H1 (cell line): ENCODE measurements around the gene SELENOI. TPM values are rescaled to one million over a fixed set of nuclear protein-coding genes. Genes with fewer than 3 reads are reported as not detected.

Experiments used
- CTCF ChIA-PET: fragments of 300-600 bp; sonication (Branson Sonifier 250); formaldehyde crosslinking; loops from one replicate; lab custom pipeline; 2021; ENCODE audit not compliant: partially characterized antibody; lab: Charles Lee
- POLR2A ChIA-PET: fragments of 300-600 bp; sonication (Branson Sonifier 250); formaldehyde crosslinking; loops from one replicate; lab custom pipeline; 2021; ENCODE audit warnings: inconsistent platforms; ENCODE audit not compliant: partially characterized antibody; lab: Charles Lee
- DNase-seq, 2 experiments: peaks; one replicate each; pipeline versions ENCODE4 v3.0.0 to v3.0.0-alpha.2; 2010 to 2022; ENCODE audit warnings: low spot score in 2 of 2, low read depth in 1 of 2, mixed read lengths in 1 of 2
- FAIRE-seq: peaks from 2 replicates; lab custom pipeline; 2011; peaks lifted over from hg19 to GRCh38; lab: Jason Lieb, UNC
- H2AFZ ChIP-seq: 2 replicates; pipeline ENCODE4 v1.8.1; 2012; ENCODE audit warnings: low read length, inconsistent platforms
- H2AK5ac ChIP-seq: 2 replicates; pipeline ENCODE4 v1.6.1; 2013; ENCODE audit warnings: low read depth, low read length
- H2BK120ac ChIP-seq: replicated peaks from 2 replicates; pipeline ENCODE3; 2013; ENCODE audit warnings: low read depth, low read length, inconsistent platforms
- H2BK12ac ChIP-seq: 2 replicates; pipeline ENCODE4 v1.6.1; 2013; ENCODE audit warnings: low read depth, low read length
- H2BK15ac ChIP-seq: 2 replicates; pipeline ENCODE4 v1.6.1; 2013; ENCODE audit warnings: low read length
- H2BK20ac ChIP-seq: 2 replicates; pipeline ENCODE4 v1.6.1; 2013; ENCODE audit warnings: low read length
- H2BK5ac ChIP-seq: 2 replicates; pipeline ENCODE4 v1.6.1; 2013; ENCODE audit warnings: low read depth, low read length
- H3K14ac ChIP-seq: 2 replicates; pipeline ENCODE4 v1.6.1; 2013; ENCODE audit warnings: inconsistent platforms; ENCODE audit not compliant: insufficient read length
- H3K18ac ChIP-seq: 2 replicates; pipeline ENCODE4 v1.6.1; 2013; ENCODE audit warnings: low read length; ENCODE audit errors: extremely low read depth
- H3K23ac ChIP-seq: 2 replicates; pipeline ENCODE4 v1.6.1; 2013; ENCODE audit warnings: inconsistent platforms; ENCODE audit not compliant: insufficient read length
- H3K23me2 ChIP-seq: 2 replicates; pipeline ENCODE4 v1.6.1; 2013; ENCODE audit warnings: low read depth, low read length
- H3K27ac ChIP-seq: 2 replicates; pipeline ENCODE4 v1.6.1; 2011; ENCODE audit warnings: low read depth, low read length, inconsistent platforms
- H3K27me3 ChIP-seq, 4 experiments: replicated peaks in 1 of 4; 1 replicate in 1 of 4; 2 replicates in 3 of 4; pipeline versions ENCODE4 v1.6.1 to v1.8.1; 2011 to 2013; ENCODE audit warnings: low read length in 3 of 4, mild to moderate bottlenecking in 3 of 4, inconsistent platforms in 2 of 4, mixed read lengths in 2 of 4, moderate library complexity in 1 of 4; ENCODE audit not compliant: control insufficient read depth in 3 of 4, insufficient read depth in 3 of 4; ENCODE audit errors: extremely low read depth in 1 of 4
- H3K36me3 ChIP-seq, 4 experiments: 2 replicates each; pipeline versions ENCODE4 v1.6.1 to v1.8.1; 2011 to 2013; ENCODE audit warnings: mild to moderate bottlenecking in 4 of 4, low read length in 3 of 4, moderate library complexity in 2 of 4, control low read depth in 1 of 4, inconsistent platforms in 1 of 4; ENCODE audit not compliant: insufficient read depth in 4 of 4, control insufficient read depth in 2 of 4
- H3K4ac ChIP-seq: replicated peaks from 2 replicates; pipeline ENCODE3; 2013; ENCODE audit warnings: low read length, low read depth, mixed read lengths, inconsistent platforms; ENCODE audit not compliant: insufficient read length
- H3K4me1 ChIP-seq, 4 experiments: replicated peaks in 1 of 4; 1 replicate in 1 of 4; 2 replicates in 3 of 4; pipeline versions ENCODE4 v1.6.1 to v1.8.1; 2011 to 2013; ENCODE audit warnings: low read length in 3 of 4, inconsistent platforms in 2 of 4, mixed read lengths in 1 of 4; ENCODE audit not compliant: insufficient read depth in 4 of 4, control insufficient read depth in 3 of 4
- H3K4me2 ChIP-seq, 2 experiments: 2 replicates each; pipeline versions ENCODE4 v1.6.1 to v1.8.1; 2011 to 2013; ENCODE audit warnings: low read depth in 2 of 2, low read length in 2 of 2, control low read depth in 1 of 2, inconsistent platforms in 1 of 2, mild to moderate bottlenecking in 1 of 2; ENCODE audit not compliant: insufficient read depth in 1 of 2
- H3K4me3 ChIP-seq, 4 experiments: fragments of 200-600, 300-600 bp in 1 of 4; sonication (generic), shearing (Covaris generic), sonication (Bioruptor Twin) in 1 of 4; 2 replicates each; pipeline versions ENCODE4 v1.5.1 to v1.8.1; 2011 to 2016; ENCODE audit warnings: low read length in 4 of 4, low read depth in 3 of 4, control low read depth in 2 of 4, inconsistent platforms in 2 of 4, mild to moderate bottlenecking in 2 of 4, mixed read lengths in 1 of 4, moderate library complexity in 1 of 4; ENCODE audit not compliant: insufficient read depth in 2 of 4; ENCODE audit errors: extremely low read depth in 1 of 4
- H3K56ac ChIP-seq: replicated peaks from 2 replicates; pipeline ENCODE3; 2013; ENCODE audit warnings: low read depth, mild to moderate bottlenecking, mixed read lengths, low read length, inconsistent platforms; ENCODE audit not compliant: insufficient read length
- H3K79me1 ChIP-seq: 2 replicates; pipeline ENCODE4 v1.6.1; 2013; ENCODE audit warnings: low read depth, low read length, control low read depth
- H3K79me2 ChIP-seq, 2 experiments: 2 replicates each; pipeline versions ENCODE4 v1.6.1 to v1.8.1; 2012 to 2013; ENCODE audit warnings: low read length in 2 of 2, mild to moderate bottlenecking in 2 of 2, inconsistent platforms in 1 of 2; ENCODE audit not compliant: insufficient read depth in 2 of 2, control insufficient read depth in 1 of 2
- H3K9ac ChIP-seq, 4 experiments: replicated peaks in 1 of 4; 1 replicate in 1 of 4; 2 replicates in 3 of 4; pipeline versions ENCODE4 v1.6.1 to v1.8.1; 2011 to 2013; ENCODE audit warnings: low read depth in 3 of 4, low read length in 3 of 4, control low read depth in 2 of 4, mild to moderate bottlenecking in 2 of 4, moderate library complexity in 2 of 4, inconsistent platforms in 1 of 4; ENCODE audit errors: extremely low read depth in 1 of 4
- H3K9me3 ChIP-seq, 2 experiments: 2 replicates each; pipeline versions ENCODE4 v1.6.1 to v1.8.1; 2012 to 2013; ENCODE audit warnings: mild to moderate bottlenecking in 2 of 2, moderate library complexity in 2 of 2, control low read depth in 1 of 2, inconsistent platforms in 1 of 2, low read depth in 1 of 2, low read length in 1 of 2, mixed read lengths in 1 of 2; ENCODE audit not compliant: insufficient read depth in 2 of 2
- H4K20me1 ChIP-seq, 2 experiments: replicated peaks in 1 of 2; 2 replicates each; pipeline versions ENCODE3 to v1.8.1; 2011 to 2013; ENCODE audit warnings: inconsistent platforms in 2 of 2, low read length in 2 of 2, mild to moderate bottlenecking in 1 of 2; ENCODE audit not compliant: insufficient read depth in 2 of 2, control insufficient read depth in 1 of 2
- H4K5ac ChIP-seq: 2 replicates; pipeline ENCODE4 v1.6.1; 2013; ENCODE audit warnings: low read length, low read depth, mixed read lengths, inconsistent platforms; ENCODE audit not compliant: insufficient read length
- H4K8ac ChIP-seq: 2 replicates; pipeline ENCODE4 v1.8.0; 2013; ENCODE audit warnings: mild to moderate bottlenecking, moderate library complexity, low read length, inconsistent platforms; ENCODE audit not compliant: insufficient read depth; ENCODE audit errors: extremely low read depth
- H4K91ac ChIP-seq: replicated peaks from 2 replicates; pipeline ENCODE3; 2013; ENCODE audit warnings: low read length, mixed read lengths, inconsistent platforms; ENCODE audit not compliant: insufficient read length
- TAF7 ChIP-seq: optimal IDR thresholded peaks from 2 replicates; pipeline ENCODE3; 2011; ENCODE audit warnings: low read depth, mild to moderate bottlenecking, inconsistent platforms, low read length, moderate library complexity, borderline replicate concordance
- WGBS, 2 experiments: shearing (Covaris generic) in 1 of 2; methylation state at CpG; one replicate each; pipeline versions ENCODE4 v1.1.6 to v1.1.7; 2013 to 2015; ENCODE audit warnings: low lambda C conversion rate in 2 of 2, mixed read lengths in 2 of 2, inconsistent platforms in 1 of 2, low coverage in 1 of 2, missing lambda C conversion rate in 1 of 2; ENCODE audit not compliant: insufficient replicate concordance in 2 of 2, insufficient coverage in 1 of 2, insufficient read length in 1 of 2; ENCODE audit errors: extremely low coverage in 1 of 2, missing lambda C conversion rate in 1 of 2; 5-methylcytosine and 5-hydroxymethylcytosine counted together
- polyA plus RNA-seq, 7 experiments: library from polyadenylated mRNA; depleted of rRNA in 3 of 7; stranded (reverse) in 5 of 7; unstranded in 2 of 7; fragments of >200 nt in 5 of 7; fragments of 200-250 nt in 2 of 7; gene quantifications; 1 replicate in 5 of 7; 2 replicates in 1 of 7; 4 replicates in 1 of 7; pipeline versions ENCODE4 v1.2.1 to v1.2.3, GENCODE V29; 2011 to 2013; ENCODE audit warnings: missing spikeins in 2 of 7, mixed read lengths in 2 of 7
- total RNA-seq: library from RNA; stranded (reverse); fragmentation: NEBNext Ultra II Directional; extraction: Animal tissue kit (Norgen Biotek cat#: 25700); gene quantifications from 2 replicates; pipeline ENCODE4 v1.2.1, GENCODE V29; 2021

SELENOI gene
- total and polyA plus RNA-seq, 2 of the 8 experiments (the other 6 are each of a cell fraction or from before 2014, with no cell fraction given), result 15.9 to 63.8 TPM

DNA sequence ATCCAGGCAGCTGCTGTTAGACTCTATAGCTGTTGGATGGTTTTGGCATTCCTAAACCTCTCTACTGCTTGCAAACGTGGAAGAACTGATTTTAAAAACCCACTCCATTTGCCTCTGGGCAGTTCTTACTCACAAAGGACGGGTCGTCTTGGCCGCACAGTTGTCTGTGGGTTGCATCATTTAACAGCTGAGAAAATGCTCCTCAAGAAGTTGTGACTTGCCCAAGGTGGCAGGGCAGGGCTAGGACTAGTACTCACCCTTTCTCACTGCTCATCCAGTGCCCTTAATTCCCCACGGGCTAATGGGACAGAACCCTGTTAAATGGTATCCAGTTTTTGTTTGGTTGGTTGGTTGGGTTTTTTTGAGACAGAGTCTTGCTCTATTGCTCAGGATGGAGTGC, 54.8 kb downstream of the SELENOI start:
- 80% methylated on average over 5 of the region's 5 CpGs; no CpG with 5 or more reads in 1 of the 2 experiments for WGBS, 2 experiments
- no peak overlapping the region for H2BK20ac ChIP-seq
- no peak overlapping the region for H2BK15ac ChIP-seq
- no peak overlapping the region for H3K9ac ChIP-seq
- no peak overlapping the region for H3K27ac ChIP-seq
- no peaks in the 10 kb centered on the region; a peak in 1 of 7 replicates for H3K27me3 ChIP-seq
- H3K4me2 ChIP-seq, result no peak overlapping the region; a peak in 1 of 4 replicates
- H3K79me1 ChIP-seq, result no peaks in the 10 kb centered on the region
- no peak overlapping the region for H3K4me3 ChIP-seq
- no peak overlapping the region for H4K8ac ChIP-seq
- H2AFZ ChIP-seq, result no peak overlapping the region
- no peak overlapping the region for H3K18ac ChIP-seq
- H3K4me1 ChIP-seq, result peaks cover 0 to 8% (median 6%) of the 10 kb centered on the region in 4 experiments; a peak in 5 of 7 replicates
- no peak overlapping the region for H3K4ac ChIP-seq
- H3K56ac ChIP-seq, result no peak overlapping the region
- CTCF ChIA-PET, result interaction anchor here (0.5 to 2.4 kb wide), 2 partner anchors 69 to 229 kb away, joined by 3 to 7 read pairs; no protein-coding TSS in a partner anchor
- no peak overlapping the region for H2BK12ac ChIP-seq
- DNase-seq (no peak), FAIRE-seq (no peak)
- H4K5ac ChIP-seq, result no peak overlapping the region
- no peak overlapping the region for H2BK120ac ChIP-seq
- no peak overlapping the region for H3K23ac ChIP-seq
- H3K79me2 ChIP-seq, result no peaks in the 10 kb centered on the region; a peak in 1 of 4 replicates
- TF ChIP-seq TAF7, result no peak
- H4K91ac ChIP-seq, result no peak overlapping the region
- H3K14ac ChIP-seq, result no peak overlapping the region
- peaks cover 0 to 2% of the 10 kb centered on the region in 2 experiments for H4K20me1 ChIP-seq
- no peak overlapping the region for H2AK5ac ChIP-seq
- peaks cover 2% of the 10 kb centered on the region for H3K23me2 ChIP-seq
- H2BK5ac ChIP-seq, result no peak overlapping the region; the same call in 1 of the 2 replicates
- no peaks in the 10 kb centered on the region for H3K36me3 ChIP-seq
- H3K9me3 ChIP-seq, result no peaks in the 10 kb centered on the region
- POLR2A ChIA-PET, result no interaction called here
